Esophagus squamous epithelium (tissue), 5 donors: ENCODE measurements around the gene ECHS1. TPM values are rescaled to one million over a fixed set of nuclear protein-coding genes. Genes with fewer than 3 reads are reported as not detected.

Experiments
- DNase-seq: peaks from one replicate; lab custom pipeline; 2025; lab: John Stamatoyannopoulos, UW
- H3K27ac ChIP-seq, 4 donors: fragments of 200-600 bp; sonication (generic); one replicate each; pipeline ENCODE4 v1.5.1; 2016 to 2019; ENCODE audit warnings: mild to moderate bottlenecking in 1 of 4
- H3K27me3 ChIP-seq, 4 donors: fragments of 200-600 bp; sonication (generic); 1 replicate in 3 of 4; 2 replicates in 1 of 4; pipeline versions ENCODE4 v1.5.1 to v1.6.0; 2017 to 2021; ENCODE audit warnings: antibody characterized with exemption in 1 of 4
- H3K36me3 ChIP-seq, 3 donors: fragments of 200-600 bp; sonication (generic); one replicate each; pipeline ENCODE4 v1.5.1; 2016 to 2019
- H3K4me1 ChIP-seq, 3 donors: fragments of 200-600 bp; sonication (generic); one replicate each; pipeline ENCODE4 v1.5.1; 2017 to 2019
- H3K4me3 ChIP-seq, 4 donors: fragments of 200-600 bp; sonication (generic); 1 replicate in 3 of 4; 2 replicates in 1 of 4; pipeline ENCODE4 v1.5.1; 2016 to 2019; ENCODE audit warnings: mild to moderate bottlenecking in 2 of 4, moderate library complexity in 1 of 4
- H3K9me3 ChIP-seq, 3 donors: fragments of 200-600 bp; sonication (generic); one replicate each; pipeline ENCODE4 v1.5.1; 2016 to 2019
- POLR2A ChIP-seq, 4 donors: fragments of 450-650 bp; IDR thresholded peaks; one replicate each; pipeline ENCODE4 v1.6.1; 2017; ENCODE audit warnings: antibody characterized with exemption in 4 of 4, mild to moderate bottlenecking in 4 of 4, moderate library complexity in 3 of 4
- WGBS, 2 donors: methylation state at CpG; one replicate each; pipeline ENCODE4 v1.1.5; 2018; 5-methylcytosine and 5-hydroxymethylcytosine counted together
- intact Hi-C: fragments of 100-400 bp; cut with DNase I; formaldehyde crosslinking; loops from one replicate; pipeline ENCODE4 v1.15.0; 2022
- total RNA-seq, 4 donors: library from RNA; depleted of rRNA; stranded (reverse); fragments of >200 nt; gene quantifications; one replicate each; pipeline ENCODE4 v1.1.0, GENCODE V29; 2016
- TF ChIP-seq, protein P1 (sequence below), 6 experiments: fragments of 450-650 bp in 4 of 6; fragments of 200-600 bp in 2 of 6; sonication (generic) in 2 of 6; IDR thresholded peaks; one replicate each; pipeline ENCODE4 v1.5.1; 2016 to 2019; ENCODE audit warnings: antibody characterized with exemption in 6 of 6, mild to moderate bottlenecking in 4 of 6, moderate library complexity in 4 of 6
- donor health status: DM: yes; HTN: yes; CAD: no.

ECHS1 gene
- total RNA-seq, 4 donors from 2014 or later, result 75.0 to 115 (median 99.2) TPM

DNA sequence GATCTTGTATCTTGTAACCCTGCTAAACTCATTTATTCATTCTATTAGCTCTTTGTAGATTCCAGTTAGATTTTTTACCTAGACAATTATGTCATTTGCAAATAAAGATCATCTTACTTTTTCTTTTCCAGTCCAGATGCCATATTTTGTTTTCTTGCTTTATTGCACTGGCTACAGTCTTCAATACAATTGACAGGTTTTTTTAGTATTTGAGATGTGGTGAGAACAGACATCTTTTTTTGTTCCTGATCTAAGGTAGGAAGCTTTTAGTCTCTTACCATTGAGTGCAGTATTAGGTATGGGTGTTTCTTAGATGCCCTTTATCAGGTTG is 39.2 kb upstream of the ECHS1 start:
- H3K36me3 ChIP-seq, result peaks cover 0 to 84% (median 0%) of the 10 kb centered on the region in 3 donors
- intact Hi-C loops, result no loop called here

DNA sequence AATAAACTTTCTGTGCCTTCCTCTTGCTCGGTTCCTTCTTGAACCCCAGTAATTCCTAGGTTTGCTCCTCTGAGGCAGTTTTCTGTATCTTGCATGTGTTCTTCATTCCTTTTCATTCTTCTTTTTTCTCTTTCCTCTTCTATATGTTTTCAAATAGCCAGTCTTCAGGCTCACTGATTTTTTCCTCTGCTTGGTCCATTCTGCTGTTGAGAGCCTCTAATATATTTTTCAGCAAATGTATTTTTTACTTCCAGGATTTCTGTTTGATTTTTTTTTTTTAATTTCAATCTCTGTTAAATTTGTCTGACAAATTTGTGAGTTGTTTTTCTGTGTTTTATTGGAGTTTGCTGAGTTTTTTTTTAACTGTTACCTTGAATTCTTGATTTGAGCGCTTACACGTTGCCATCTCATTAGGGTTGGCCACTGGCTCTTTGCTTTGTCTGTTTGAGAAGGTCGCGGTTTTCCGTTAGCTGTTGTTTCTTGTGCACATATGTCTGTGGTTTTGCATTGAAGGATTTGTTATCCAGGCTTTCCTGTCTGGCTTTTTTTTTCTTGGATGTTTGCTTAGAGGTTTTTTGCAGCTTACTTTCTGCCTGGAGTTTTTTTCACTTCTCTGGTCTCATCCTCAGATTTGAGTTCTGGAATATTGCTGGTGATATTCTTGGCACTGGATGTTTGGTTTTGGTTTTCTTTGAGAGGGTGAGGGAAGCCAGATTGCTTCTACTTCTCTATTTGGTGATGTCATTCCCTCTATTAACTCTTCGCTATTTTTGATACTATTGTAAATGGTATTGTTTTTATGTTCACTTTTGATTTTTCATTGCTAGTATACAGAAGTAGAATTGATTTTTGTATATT is 38.6 kb upstream of the ECHS1 start:
- no peak for TF ChIP-seq POLR2A (IDR thresholded peaks at IDR 0.05)
- TF ChIP-seq, protein P1, sequence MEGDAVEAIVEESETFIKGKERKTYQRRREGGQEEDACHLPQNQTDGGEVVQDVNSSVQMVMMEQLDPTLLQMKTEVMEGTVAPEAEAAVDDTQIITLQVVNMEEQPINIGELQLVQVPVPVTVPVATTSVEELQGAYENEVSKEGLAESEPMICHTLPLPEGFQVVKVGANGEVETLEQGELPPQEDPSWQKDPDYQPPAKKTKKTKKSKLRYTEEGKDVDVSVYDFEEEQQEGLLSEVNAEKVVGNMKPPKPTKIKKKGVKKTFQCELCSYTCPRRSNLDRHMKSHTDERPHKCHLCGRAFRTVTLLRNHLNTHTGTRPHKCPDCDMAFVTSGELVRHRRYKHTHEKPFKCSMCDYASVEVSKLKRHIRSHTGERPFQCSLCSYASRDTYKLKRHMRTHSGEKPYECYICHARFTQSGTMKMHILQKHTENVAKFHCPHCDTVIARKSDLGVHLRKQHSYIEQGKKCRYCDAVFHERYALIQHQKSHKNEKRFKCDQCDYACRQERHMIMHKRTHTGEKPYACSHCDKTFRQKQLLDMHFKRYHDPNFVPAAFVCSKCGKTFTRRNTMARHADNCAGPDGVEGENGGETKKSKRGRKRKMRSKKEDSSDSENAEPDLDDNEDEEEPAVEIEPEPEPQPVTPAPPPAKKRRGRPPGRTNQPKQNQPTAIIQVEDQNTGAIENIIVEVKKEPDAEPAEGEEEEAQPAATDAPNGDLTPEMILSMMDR (IDR thresholded peaks at IDR 0.05), result no peak
- Histone ChIP-seq H3K4me1 (no peaks in the 10 kb centered on the region), H3K9me3 (peaks cover 0 to 32% (median 13%) of the 10 kb centered on the region in 3 donors), H3K27ac (no peak overlapping the region), H3K4me3 (no peak overlapping the region), H3K27me3 (no peaks in the 10 kb centered on the region), H3K36me3 (peaks cover 0 to 89% (median 0%) of the 10 kb centered on the region in 3 donors)
- 96 to 99% methylated on average over 7 of the region's 7 CpGs for WGBS, 2 donors
- intact Hi-C loops, result no loop called here
- no peak for DNase-seq

More for the DNA sequence above, 39.2 kb upstream of the ECHS1 start:
- H3K4me1 ChIP-seq, result no peaks in the 10 kb centered on the region
- H3K27ac ChIP-seq, result no peak overlapping the region
- H3K4me3 ChIP-seq, result no peak overlapping the region
- no peak for DNase-seq
- TF ChIP-seq, protein P1 (IDR thresholded peaks at IDR 0.05), result no peak
- no peak for TF ChIP-seq POLR2A (IDR thresholded peaks at IDR 0.05)
- H3K9me3 ChIP-seq, result peaks cover 0 to 32% (median 13%) of the 10 kb centered on the region in 3 donors
- no peaks in the 10 kb centered on the region for H3K27me3 ChIP-seq

DNA sequence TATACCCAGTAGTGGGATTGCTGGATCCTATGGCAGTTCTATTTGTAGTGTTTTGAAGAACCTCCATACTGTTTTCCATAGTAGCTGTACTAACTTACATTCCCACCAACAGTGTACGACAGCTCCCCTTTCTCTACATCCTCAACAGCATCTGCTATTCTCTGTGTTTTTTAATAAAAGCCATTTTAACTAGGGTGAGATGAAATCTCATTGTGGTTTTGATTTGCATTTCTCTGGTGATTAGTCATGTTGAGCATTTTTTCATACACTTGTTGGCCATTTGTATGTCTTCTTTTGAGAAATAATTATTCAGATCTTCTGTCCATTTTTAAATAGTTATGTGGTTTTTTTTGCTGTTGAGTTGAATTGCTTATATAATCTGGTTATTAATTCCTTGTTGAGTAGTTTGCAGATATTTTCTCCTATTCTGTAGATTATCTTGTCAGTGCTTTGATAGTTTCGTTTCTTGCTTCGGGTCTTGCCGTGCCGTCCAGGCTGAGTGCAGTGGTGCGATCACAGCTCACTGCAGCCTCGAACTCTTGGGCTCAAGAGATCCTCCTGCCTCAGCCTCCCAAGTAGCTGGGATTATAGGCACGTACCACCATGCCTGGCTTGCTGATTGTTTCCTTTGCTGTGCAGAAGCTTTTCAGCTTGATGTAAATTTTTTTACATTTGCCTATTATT is 32.8 kb upstream of the ECHS1 start:
- 81 to 94% methylated on average over 8 of the region's 8 CpGs for WGBS, 2 donors
- peaks cover 0 to 11% (median 2%) of the 10 kb centered on the region in 3 donors for H3K9me3 ChIP-seq
- H3K36me3 ChIP-seq, result peaks cover 11 to 98% (median 13%) of the 10 kb centered on the region in 3 donors
- H3K4me3 ChIP-seq, result no peak overlapping the region
- no peak for DNase-seq
- H3K27ac ChIP-seq, result no peak overlapping the region
- intact Hi-C loops, result no loop called here
- no peaks in the 10 kb centered on the region for H3K27me3 ChIP-seq
- no peaks in the 10 kb centered on the region for H3K4me1 ChIP-seq
- TF ChIP-seq, protein P1 (IDR thresholded peaks at IDR 0.05), result no peak
- no peak for TF ChIP-seq POLR2A (IDR thresholded peaks at IDR 0.05)

DNA sequence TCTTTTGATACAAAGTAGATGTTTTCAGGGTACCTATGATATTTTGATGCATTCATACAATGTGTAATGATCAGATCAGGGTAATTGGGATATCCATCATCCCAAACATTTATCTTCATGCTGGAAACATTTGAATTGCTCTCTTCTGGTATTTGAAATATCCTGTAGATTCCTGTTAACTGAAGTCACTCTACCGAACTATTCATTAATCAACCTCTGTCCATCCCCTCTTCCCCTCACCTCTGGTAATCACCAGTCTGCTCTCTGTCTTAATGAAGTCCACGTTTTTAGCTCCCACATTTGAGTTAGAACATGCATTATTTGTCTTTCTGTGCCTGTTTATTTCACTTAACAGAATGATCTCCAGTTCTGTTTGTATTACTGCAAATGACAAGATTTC is 32.1 kb upstream of the ECHS1 start:
- Histone ChIP-seq H3K4me1 (no peaks in the 10 kb centered on the region), H3K27ac (no peak overlapping the region), H3K4me3 (no peak overlapping the region), H3K36me3 (peaks cover 11 to 98% (median 13%) of the 10 kb centered on the region in 3 donors), H3K27me3 (no peaks in the 10 kb centered on the region), H3K9me3 (peaks cover 0 to 3% (median 0%) of the 10 kb centered on the region in 3 donors)
- 45 to 48% methylated on average over 2 of the region's 2 CpGs for WGBS, 2 donors
- intact Hi-C loops, result no loop called here
- TF ChIP-seq, protein P1 (IDR thresholded peaks at IDR 0.05), result no peak
- no peak for TF ChIP-seq POLR2A (IDR thresholded peaks at IDR 0.05)
- no peak for DNase-seq

DNA sequence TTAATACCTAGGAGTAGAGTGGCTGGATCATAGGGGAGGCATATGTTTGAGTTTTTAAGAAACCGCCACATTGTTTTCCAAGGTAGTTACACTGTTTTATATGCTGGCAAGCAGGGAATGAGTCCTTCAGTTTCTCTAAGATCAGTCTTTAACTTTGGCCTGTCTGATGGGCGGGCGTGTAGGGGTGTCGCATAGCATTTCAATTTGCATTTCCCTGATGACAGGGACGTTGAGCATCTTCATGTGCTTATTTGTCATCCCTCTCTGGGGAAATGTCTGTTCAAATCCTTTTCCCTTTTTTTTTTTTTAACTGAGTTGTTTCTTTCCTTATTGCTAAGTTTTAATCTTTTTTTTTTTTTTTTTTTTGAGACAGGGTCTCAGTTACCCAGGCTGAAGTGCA is 30.6 kb upstream of the ECHS1 start:
- Histone ChIP-seq H3K4me3 (no peak overlapping the region), H3K27ac (no peak overlapping the region), H3K9me3 (no peaks in the 10 kb centered on the region), H3K27me3 (no peaks in the 10 kb centered on the region), H3K4me1 (no peaks in the 10 kb centered on the region), H3K36me3 (peaks cover 11 to 98% (median 22%) of the 10 kb centered on the region in 3 donors)
- TF ChIP-seq POLR2A (IDR thresholded peaks at IDR 0.05), result no peak
- TF ChIP-seq, protein P1 (IDR thresholded peaks at IDR 0.05), result no peak
- intact Hi-C loops, result no loop called here
- 87 to 94% methylated on average over 5 of the region's 5 CpGs for WGBS, 2 donors
- DNase-seq, result no peak
